HUES6 (cell line): ENCODE data around the gene SLC30A3.

Source experiments
- H3K27ac ChIP-seq: 2 replicates; pipeline ENCODE4 v1.7.0; 2013; ENCODE audit warnings: low read depth, mild to moderate bottlenecking, low read length, inconsistent platforms
- H3K27me3 ChIP-seq: 2 replicates; pipeline ENCODE4 v1.6.1; 2013; ENCODE audit warnings: low read length; ENCODE audit not compliant: control insufficient read depth, insufficient read depth
- H3K36me3 ChIP-seq: 2 replicates; pipeline ENCODE4 v1.6.1; 2013; ENCODE audit warnings: low read length; ENCODE audit not compliant: control insufficient read depth, insufficient read depth
- H3K4me1 ChIP-seq: 2 replicates; pipeline ENCODE4 v1.6.1; 2013; ENCODE audit warnings: low read length; ENCODE audit not compliant: control insufficient read depth, insufficient read depth
- H3K4me3 ChIP-seq: 2 replicates; pipeline ENCODE4 v1.5.1; 2013; ENCODE audit warnings: low read depth, low read length
- H3K9ac ChIP-seq: one replicate; pipeline ENCODE4 v1.6.1; 2013; ENCODE audit warnings: mild to moderate bottlenecking, low read length
- H3K9me3 ChIP-seq: 2 replicates; pipeline ENCODE4 v1.6.1; 2013; ENCODE audit warnings: low read depth, low read length; ENCODE audit not compliant: control insufficient read depth, insufficient read depth

The SLC30A3 gene

GRCh38 chr2:27245116-27245515, 17.7 kb downstream of the SLC30A3 start:
- no peak overlapping the region for H3K27ac ChIP-seq
- H3K27me3 ChIP-seq: no peaks in the 10 kb centered on the region
- no peak overlapping the region for H3K9ac ChIP-seq
- H3K4me1 ChIP-seq: no peaks in the 10 kb centered on the region
- no peaks in the 10 kb centered on the region for H3K9me3 ChIP-seq
- no peak overlapping the region for H3K4me3 ChIP-seq
- H3K36me3 ChIP-seq: peaks cover 51% of the 10 kb centered on the region

DNA sequence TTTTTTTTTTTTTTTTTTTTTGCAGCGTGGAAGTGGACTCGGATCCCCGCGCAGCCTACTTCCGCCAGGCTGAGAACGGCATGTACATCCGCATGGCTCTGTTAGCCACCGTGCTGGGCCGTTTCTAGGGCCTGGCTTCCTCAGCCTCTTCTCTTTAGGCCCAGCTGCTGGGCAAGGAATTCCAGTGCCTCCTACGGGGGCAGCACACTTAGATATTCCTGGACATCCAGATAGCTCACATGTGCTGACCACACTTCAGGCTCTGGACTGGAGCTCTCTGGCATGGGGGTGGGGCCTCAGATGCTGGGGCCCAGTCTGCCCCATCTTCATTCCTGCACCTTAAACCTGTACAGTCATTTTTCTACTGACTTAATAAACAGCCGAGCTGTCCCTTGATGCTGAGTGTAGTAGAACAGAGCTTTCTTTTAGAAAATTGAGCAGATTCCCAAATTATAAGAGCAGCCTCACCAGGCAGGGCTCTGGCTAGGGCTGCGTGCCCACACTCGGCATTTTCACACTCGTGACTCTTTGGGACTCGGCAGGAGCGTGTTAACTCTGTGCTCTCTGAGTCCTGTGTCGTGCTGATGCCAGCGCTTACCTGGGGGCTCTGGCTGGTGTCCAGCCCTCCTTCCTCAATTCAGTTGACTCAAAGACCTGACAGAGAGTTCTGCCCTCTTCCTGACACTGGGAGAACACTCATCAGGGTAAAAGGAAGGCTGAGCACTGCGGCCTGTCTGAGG, 19.3 kb downstream of the SLC30A3 start:
- no peak overlapping the region for H3K9ac ChIP-seq
- H3K4me1 ChIP-seq: no peaks in the 10 kb centered on the region
- H3K4me3 ChIP-seq: no peak overlapping the region
- no peaks in the 10 kb centered on the region for H3K27me3 ChIP-seq
- no peak overlapping the region for H3K27ac ChIP-seq
- no peaks in the 10 kb centered on the region for H3K9me3 ChIP-seq
- H3K36me3 ChIP-seq: peaks cover 65% of the 10 kb centered on the region

- H3K9ac ChIP-seq: no peak overlapping the region
- no peaks in the 10 kb centered on the region for H3K9me3 ChIP-seq
- peaks cover 75% of the 10 kb centered on the region for H3K36me3 ChIP-seq
- H3K27me3 ChIP-seq: no peaks in the 10 kb centered on the region
- no peaks in the 10 kb centered on the region for H3K4me1 ChIP-seq
- H3K27ac ChIP-seq: no peak overlapping the region
- no peak overlapping the region for H3K4me3 ChIP-seq
Observed at GRCh38 chr2:27242614-27242951, 20.3 kb downstream of the SLC30A3 start.

- H3K9me3 ChIP-seq: no peaks in the 10 kb centered on the region
- H3K4me1 ChIP-seq: no peaks in the 10 kb centered on the region
- H3K36me3 ChIP-seq: peaks cover 81% of the 10 kb centered on the region
- H3K4me3 ChIP-seq: no peak overlapping the region
- H3K9ac ChIP-seq: no peak overlapping the region
- no peaks in the 10 kb centered on the region for H3K27me3 ChIP-seq
- H3K27ac ChIP-seq: no peak overlapping the region
Observed at GRCh38 chr2:27241761-27242613, 20.9 kb downstream of the SLC30A3 start.

DNA sequence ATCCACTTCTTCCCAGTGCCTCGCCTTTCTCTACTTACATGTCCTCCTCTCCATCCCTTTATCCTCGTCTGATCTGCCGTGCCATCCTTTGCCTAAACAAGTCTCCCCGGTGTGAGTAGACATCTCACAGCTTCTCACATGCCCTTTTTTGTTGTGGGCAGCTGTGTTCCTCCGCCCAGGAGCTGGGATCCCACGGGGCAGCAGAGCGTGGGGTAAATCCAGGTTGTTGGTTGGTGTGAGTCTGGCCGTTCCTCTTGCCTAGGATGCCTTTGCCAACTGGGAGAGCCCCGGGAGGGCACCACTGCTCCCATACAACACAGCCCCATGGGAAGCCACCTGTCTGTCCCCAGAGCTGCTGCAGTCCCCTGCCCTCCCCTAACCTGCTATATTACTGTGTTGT, 22.4 kb downstream of the SLC30A3 start:
- peaks cover 97% of the 10 kb centered on the region for H3K36me3 ChIP-seq
- no peak overlapping the region for H3K27ac ChIP-seq
- no peaks in the 10 kb centered on the region for H3K4me1 ChIP-seq
- no peaks in the 10 kb centered on the region for H3K27me3 ChIP-seq
- no peak overlapping the region for H3K4me3 ChIP-seq
- no peaks in the 10 kb centered on the region for H3K9me3 ChIP-seq
- no peak overlapping the region for H3K9ac ChIP-seq

- Histone ChIP-seq H3K27me3 (no peaks in the 10 kb centered on the region), H3K9me3 (no peaks in the 10 kb centered on the region), H3K36me3 (peaks cover 99% of the 10 kb centered on the region)
Observed at GRCh38 chr2:27238976-27239375, 23.9 kb downstream of the SLC30A3 start.

GRCh38 chr2:27237341-27237945, 25.4 kb downstream of the SLC30A3 start:
- Histone ChIP-seq H3K4me3 (no peak overlapping the region), H3K36me3 (peaks cover 99% of the 10 kb centered on the region), H3K9me3 (no peaks in the 10 kb centered on the region), H3K27me3 (no peaks in the 10 kb centered on the region), H3K4me1 (no peaks in the 10 kb centered on the region), H3K27ac (no peak overlapping the region), H3K9ac (no peak overlapping the region)

More at GRCh38 chr2:27238976-27239375, 23.9 kb downstream of the SLC30A3 start:
- no peaks in the 10 kb centered on the region for H3K4me1 ChIP-seq
- no peak overlapping the region for H3K4me3 ChIP-seq
- H3K9ac ChIP-seq: no peak overlapping the region
- no peak overlapping the region for H3K27ac ChIP-seq

GRCh38 chr2:27236626-27237025, 26.2 kb downstream of the SLC30A3 start:
- Histone ChIP-seq H3K36me3 (peaks cover 99% of the 10 kb centered on the region), H3K9me3 (no peaks in the 10 kb centered on the region), H3K9ac (no peak overlapping the region), H3K27ac (no peak overlapping the region), H3K27me3 (no peaks in the 10 kb centered on the region), H3K4me1 (no peaks in the 10 kb centered on the region), H3K4me3 (no peak overlapping the region)

DNA sequence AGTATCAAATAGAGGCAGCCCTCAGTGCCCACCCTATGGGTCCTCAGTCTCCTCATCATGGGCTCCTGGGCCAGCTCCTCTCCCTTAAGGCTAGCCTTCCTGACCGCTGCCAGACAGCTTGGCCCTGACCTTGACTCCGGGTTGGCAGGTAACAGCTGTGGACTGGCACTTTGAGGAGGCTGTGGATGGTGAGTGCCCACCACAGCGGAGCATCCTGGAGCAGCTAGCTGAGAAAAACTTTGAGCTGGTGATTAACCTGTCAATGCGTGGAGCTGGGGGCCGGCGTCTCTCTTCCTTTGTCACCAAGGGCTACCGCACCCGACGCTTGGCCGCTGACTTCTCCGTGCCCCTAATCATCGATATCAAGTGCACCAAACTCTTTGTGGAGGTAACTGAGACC, 26.7 kb downstream of the SLC30A3 start:
- no peak overlapping the region for H3K4me3 ChIP-seq
- H3K27ac ChIP-seq: no peak overlapping the region
- H3K4me1 ChIP-seq: no peaks in the 10 kb centered on the region
- H3K9ac ChIP-seq: no peak overlapping the region
- no peaks in the 10 kb centered on the region for H3K9me3 ChIP-seq
- no peaks in the 10 kb centered on the region for H3K27me3 ChIP-seq
- H3K36me3 ChIP-seq: peaks cover 99% of the 10 kb centered on the region

GRCh38 chr2:27233341-27233740, 29.5 kb downstream of the SLC30A3 start:
- H3K27me3 ChIP-seq: no peaks in the 10 kb centered on the region
- H3K9me3 ChIP-seq: no peaks in the 10 kb centered on the region
- no peak overlapping the region for H3K27ac ChIP-seq
- H3K4me1 ChIP-seq: no peaks in the 10 kb centered on the region
- peaks cover 96% of the 10 kb centered on the region for H3K36me3 ChIP-seq
- no peak overlapping the region for H3K9ac ChIP-seq
- no peak overlapping the region for H3K4me3 ChIP-seq

GRCh38 chr2:27231921-27232320, 30.9 kb downstream of the SLC30A3 start:
- no peak overlapping the region for H3K4me3 ChIP-seq

More at GRCh38 chr2:27231921-27232320, 30.9 kb downstream of the SLC30A3 start:
- Histone ChIP-seq H3K36me3 (peaks cover 96% of the 10 kb centered on the region), H3K27ac (no peak overlapping the region), H3K9me3 (no peaks in the 10 kb centered on the region), H3K27me3 (no peaks in the 10 kb centered on the region), H3K4me1 (no peaks in the 10 kb centered on the region), H3K9ac (no peak overlapping the region)
